Measurements from ENCODE around the gene NIM1K.
"Not testable (repeated sequence)": the region's sequence is repeated elsewhere in the genome, so short reads cannot be mapped to it uniquely, and the experiment has no call there.

NIM1K gene

GRCh38 chr5:43161244-43161643 lies 30.8 kb upstream of the NIM1K start:
- no peak for TF ChIP-seq CTCF (conservative IDR thresholded peaks at IDR 0.05; ENCODE audit: low read depth)
- DNase-seq (ENCODE audit: low spot score): no peak
- POLR2A ChIA-PET (ENCODE audit: low non-redundant PET): no interaction called here
- H3K27ac ChIP-seq: no peak overlapping the region
- CTCF ChIA-PET: no interaction called here

GRCh38 chr5:43164801-43165200 lies 27.2 kb upstream of the NIM1K start:
- POLR2A ChIA-PET (ENCODE audit: low non-redundant PET); DNase-seq (ENCODE audit: low spot score); H3K27ac ChIP-seq: not testable (repeated sequence)
- CTCF ChIA-PET: interaction anchor here (0.6 to 0.7 kb wide), 2 partner anchors 12 to 190 kb away, joined by 5 to 7 read pairs; no protein-coding TSS in a partner anchor

- ChIA-PET POLR2A (ENCODE audit: low non-redundant PET) (no interaction called here), CTCF (no interaction called here)
These were observed 26.7 kb upstream of the NIM1K start for GRCh38 chr5:43165323-43165722.

GRCh38 chr5:43168175-43168574 lies 23.9 kb upstream of the NIM1K start:
- DNase-seq (ENCODE audit: low spot score): no peak
- ChIA-PET CTCF (interaction anchor here (0.6 kb wide), 1 partner anchor 222 kb away, joined by 3 read pairs; no protein-coding TSS in a partner anchor), POLR2A (ENCODE audit: low non-redundant PET) (no interaction called here)
- no peak overlapping the region for H3K27ac ChIP-seq
- no peak for TF ChIP-seq CTCF (conservative IDR thresholded peaks at IDR 0.05; ENCODE audit: low read depth)

More at GRCh38 chr5:43165323-43165722, 26.7 kb upstream of the NIM1K start:
- H3K27ac ChIP-seq: no peak overlapping the region
- DNase-seq (ENCODE audit: low spot score): no peak
- TF ChIP-seq CTCF (conservative IDR thresholded peaks at IDR 0.05; ENCODE audit: low read depth): no peak

GRCh38 chr5:43171451-43171850 lies 20.6 kb upstream of the NIM1K start:
- no peak for TF ChIP-seq CTCF (conservative IDR thresholded peaks at IDR 0.05; ENCODE audit: low read depth)
- CTCF ChIA-PET: interaction anchor here (0.6 kb wide), 1 partner anchor 228 kb away, joined by 3 read pairs; no protein-coding TSS in a partner anchor
- no peak for DNase-seq (ENCODE audit: low spot score)
- H3K27ac ChIP-seq: no peak overlapping the region
- POLR2A ChIA-PET (ENCODE audit: low non-redundant PET): no interaction called here

- ChIA-PET CTCF (interaction anchor here (0.6 kb wide), 2 partner anchors 24 to 228 kb away, joined by 3 read pairs; no protein-coding TSS in a partner anchor), POLR2A (ENCODE audit: low non-redundant PET) (no interaction called here)
- no peak overlapping the region for H3K27ac ChIP-seq
- TF ChIP-seq CTCF (conservative IDR thresholded peaks at IDR 0.05; ENCODE audit: low read depth): no peak
- DNase-seq (ENCODE audit: low spot score): no peak
These were observed 20.1 kb upstream of the NIM1K start for GRCh38 chr5:43171926-43172325.

- CTCF ChIA-PET: interaction anchor here (0.6 kb wide), 1 partner anchor 25 kb away, joined by 3 read pairs; no protein-coding TSS in a partner anchor
- TF ChIP-seq CTCF (conservative IDR thresholded peaks at IDR 0.05; ENCODE audit: low read depth): no peak
- no peak for DNase-seq (ENCODE audit: low spot score)
- POLR2A ChIA-PET (ENCODE audit: low non-redundant PET): no interaction called here
- H3K27ac ChIP-seq: no peak overlapping the region
These were observed 19.2 kb upstream of the NIM1K start for GRCh38 chr5:43172779-43173178.

All from RWPE1 (cell line).